Measurements from ENCODE around the gene CCDC61. TPM values are rescaled to one million over a fixed set of nuclear protein-coding genes. Genes with fewer than 3 reads are reported as not detected.

CCDC61 gene
- total RNA-seq, 1 experiment from 2014 or later = 16.9 TPM

DNA sequence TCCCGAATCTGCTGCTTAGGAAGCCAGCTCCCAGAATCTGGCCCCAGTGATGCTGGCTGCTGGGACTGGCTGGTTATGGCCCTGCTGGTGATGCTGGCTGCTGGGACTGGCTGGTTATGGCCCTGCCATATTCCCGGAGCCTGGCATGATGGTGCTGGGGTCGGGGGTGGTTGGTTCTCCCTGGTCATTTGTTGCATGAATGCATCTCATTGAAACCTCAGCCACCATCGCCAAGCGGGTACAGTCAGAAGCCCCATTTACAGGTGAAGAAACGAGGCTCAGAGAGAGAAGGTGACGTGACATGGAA lies 25.5 kb downstream of the CCDC61 start:
- Histone ChIP-seq H3T11ph (ENCODE audit: low read length) (no peak overlapping the region), H2BK120ac (ENCODE audit: low read depth, low read length, poor library complexity, severe bottlenecking) (no peak overlapping the region), H3K18ac (ENCODE audit: insufficient read length, low read depth, low read length) (no peak overlapping the region), H2BK12ac (ENCODE audit: insufficient read length, low read depth, low read length) (no peak overlapping the region), H3K79me1 (ENCODE audit: insufficient read depth, low read depth, low read length, poor library complexity, severe bottlenecking) (no peaks in the 10 kb centered on the region), H3K4me1 (ENCODE audit: insufficient read depth, low read length) (no peaks in the 10 kb centered on the region), H2AK5ac (ENCODE audit: insufficient read length, low read length) (no peak overlapping the region), H2BK15ac (ENCODE audit: low read depth, low read length) (no peak overlapping the region), H2BK5ac (ENCODE audit: insufficient read length, low read length) (no peak overlapping the region), H3K27ac (ENCODE audit: insufficient read length, low read depth, low read length) (no peak overlapping the region), H4K20me1 (ENCODE audit: control insufficient read depth, insufficient read depth, insufficient read length) (no peaks in the 10 kb centered on the region), H3K23me2 (ENCODE audit: insufficient read length, low read depth, low read length, poor library complexity, severe bottlenecking) (peaks cover 9% of the 10 kb centered on the region), H2AFZ (ENCODE audit: low read length) (no peak overlapping the region), H3K14ac (ENCODE audit: insufficient read depth, low read length) (no peak overlapping the region), H3K79me2 (ENCODE audit: insufficient read depth, low read length) (no peaks in the 10 kb centered on the region), H4K5ac (ENCODE audit: insufficient read length, low read depth, low read length) (no peak overlapping the region), H3K9ac (ENCODE audit: extremely low read depth, insufficient read length, low read length) (no peak overlapping the region), H3K23ac (ENCODE audit: insufficient read length, low read depth, low read length) (no peak overlapping the region), H4K8ac (replicated peaks; ENCODE audit: insufficient read length, low read depth, low read length) (no peak overlapping the region), H2BK20ac (ENCODE audit: low read depth, low read length, poor library complexity, severe bottlenecking) (no peak overlapping the region), H3K27me3 (ENCODE audit: insufficient read depth, low read length) (peaks cover 3% of the 10 kb centered on the region; the same call in 1 of the 2 replicates), H3K4ac (ENCODE audit: low read depth, low read length) (no peak overlapping the region), H3K4me2 (ENCODE audit: insufficient read depth, insufficient read length, low read length) (no peak overlapping the region), H3K56ac (ENCODE audit: insufficient read length, low read depth, low read length) (no peak overlapping the region), H3K9me3 (ENCODE audit: control insufficient read depth, low read depth, low read length) (no peaks in the 10 kb centered on the region), H4K91ac (ENCODE audit: insufficient read length, low read depth, low read length) (no peak overlapping the region)
- Mint-ChIP-seq H3K4me1 (peaks cover 17 to 27% of the 10 kb centered on the region in 2 experiments), H3K4me3 (no peak overlapping the region), H3K27ac (no peak overlapping the region), H3K36me3 (ENCODE audit: insufficient read depth in 1 of 3, low read depth in 3 of 3) (peaks cover 0 to 7% (median 5%) of the 10 kb centered on the region in 3 experiments; a peak in 4 of 7 replicates), H3K27me3 (ENCODE audit: low read depth) (peaks cover 8% of the 10 kb centered on the region), H3K9me3 (peaks cover 0 to 1% of the 10 kb centered on the region in 2 experiments; a peak in 1 of 5 replicates)
- TF ChIP-seq CTCF (conservative IDR thresholded peaks at IDR 0.05) = no peak
- no peak for DNase-seq
- no CpG with 5 or more reads among the region's 7 CpGs for WGBS (ENCODE audit: extremely low coverage, insufficient read length, low lambda C conversion rate)
